Measurements from ENCODE around the gene MYMK. TPM values are rescaled to one million over a fixed set of nuclear protein-coding genes. Genes with fewer than 3 reads are reported as not detected.
A peak's percentile ranks its signal among the peaks of the same experiment; 100 is the strongest.
"Not testable (repeated sequence)": the region's sequence is repeated elsewhere in the genome, so short reads cannot be mapped to it uniquely, and the experiment has no call there.

MYMK gene
- total RNA-seq, result 441 and 664 TPM in 2 replicates
- 438 TPM for polyA plus RNA-seq (2012)

- peak; percentile 91 for DNase-seq (ENCODE audit: low read depth)
Observed at GRCh38 chr9:133524679-133525228, at the start of gene MYMK. TSS of gene MYMK (minus strand) at chr9:133524959. CDS start at chr9:133524844, 115 bp downstream.

GRCh38 chr9:133573791-133574515, 49.2 kb upstream of the MYMK start:
- DNase-seq (ENCODE audit: low read depth), result no peak

GRCh38 chr9:133572821-133573361, 48.1 kb upstream of the MYMK start:
- DNase-seq (ENCODE audit: low read depth), result peak; percentile 24

GRCh38 chr9:133571896-133572595, 47.3 kb upstream of the MYMK start:
- DNase-seq (ENCODE audit: low read depth), result no peak

GRCh38 chr9:133571391-133571890, 46.7 kb upstream of the MYMK start:
- DNase-seq (ENCODE audit: low read depth), result no peak

- no peak for DNase-seq (ENCODE audit: low read depth)
Observed at GRCh38 chr9:133570691-133571080, 45.9 kb upstream of the MYMK start.

- no peak for DNase-seq (ENCODE audit: low read depth)
Observed at GRCh38 chr9:133569891-133570690, 45.3 kb upstream of the MYMK start.

GRCh38 chr9:133569121-133569785, 44.5 kb upstream of the MYMK start:
- DNase-seq (ENCODE audit: low read depth), result no peak

- DNase-seq (ENCODE audit: low read depth), result no peak
Observed at GRCh38 chr9:133568186-133568585, 43.4 kb upstream of the MYMK start.

- no peak for DNase-seq (ENCODE audit: low read depth)
Observed at GRCh38 chr9:133566817-133567216, 42.1 kb upstream of the MYMK start.

- no peak for DNase-seq (ENCODE audit: low read depth)
Observed at GRCh38 chr9:133566382-133566781, 41.6 kb upstream of the MYMK start.

- no peak for DNase-seq (ENCODE audit: low read depth)
Observed at GRCh38 chr9:133564451-133565116, 39.8 kb upstream of the MYMK start.

- DNase-seq (ENCODE audit: low read depth), result not testable (repeated sequence)
Observed at GRCh38 chr9:133563814-133564213, 39.1 kb upstream of the MYMK start.

- DNase-seq (ENCODE audit: low read depth), result peak; percentile 30
Observed at GRCh38 chr9:133563291-133563796, 38.6 kb upstream of the MYMK start.

GRCh38 chr9:133562611-133563290, 38.0 kb upstream of the MYMK start:
- no peak for DNase-seq (ENCODE audit: low read depth)

- peak; percentile 62 for DNase-seq (ENCODE audit: low read depth)
Observed at GRCh38 chr9:133561976-133562554, 37.3 kb upstream of the MYMK start.

- DNase-seq (ENCODE audit: low read depth), result no peak
Observed at GRCh38 chr9:133560944-133561343, 36.2 kb upstream of the MYMK start.

- DNase-seq (ENCODE audit: low read depth), result no peak
Observed at GRCh38 chr9:133560311-133560710, 35.6 kb upstream of the MYMK start.

Data from myocyte (in vitro differentiated cells).